Iris pigment epithelial cell (primary cell): ENCODE data around the gene ABHD6.
A peak's percentile ranks its signal among the peaks of the same experiment; 100 is the strongest.
"Not testable (repeated sequence)": the region's sequence is repeated elsewhere in the genome, so short reads cannot be mapped to it uniquely, and the experiment has no call there.

Experiments used
- DNase-seq: peaks from one replicate; pipeline ENCODE4 v3.0.0-alpha.2; 2011; ENCODE audit warnings: low read depth

ABHD6 gene, protein sequence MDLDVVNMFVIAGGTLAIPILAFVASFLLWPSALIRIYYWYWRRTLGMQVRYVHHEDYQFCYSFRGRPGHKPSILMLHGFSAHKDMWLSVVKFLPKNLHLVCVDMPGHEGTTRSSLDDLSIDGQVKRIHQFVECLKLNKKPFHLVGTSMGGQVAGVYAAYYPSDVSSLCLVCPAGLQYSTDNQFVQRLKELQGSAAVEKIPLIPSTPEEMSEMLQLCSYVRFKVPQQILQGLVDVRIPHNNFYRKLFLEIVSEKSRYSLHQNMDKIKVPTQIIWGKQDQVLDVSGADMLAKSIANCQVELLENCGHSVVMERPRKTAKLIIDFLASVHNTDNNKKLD

DNA sequence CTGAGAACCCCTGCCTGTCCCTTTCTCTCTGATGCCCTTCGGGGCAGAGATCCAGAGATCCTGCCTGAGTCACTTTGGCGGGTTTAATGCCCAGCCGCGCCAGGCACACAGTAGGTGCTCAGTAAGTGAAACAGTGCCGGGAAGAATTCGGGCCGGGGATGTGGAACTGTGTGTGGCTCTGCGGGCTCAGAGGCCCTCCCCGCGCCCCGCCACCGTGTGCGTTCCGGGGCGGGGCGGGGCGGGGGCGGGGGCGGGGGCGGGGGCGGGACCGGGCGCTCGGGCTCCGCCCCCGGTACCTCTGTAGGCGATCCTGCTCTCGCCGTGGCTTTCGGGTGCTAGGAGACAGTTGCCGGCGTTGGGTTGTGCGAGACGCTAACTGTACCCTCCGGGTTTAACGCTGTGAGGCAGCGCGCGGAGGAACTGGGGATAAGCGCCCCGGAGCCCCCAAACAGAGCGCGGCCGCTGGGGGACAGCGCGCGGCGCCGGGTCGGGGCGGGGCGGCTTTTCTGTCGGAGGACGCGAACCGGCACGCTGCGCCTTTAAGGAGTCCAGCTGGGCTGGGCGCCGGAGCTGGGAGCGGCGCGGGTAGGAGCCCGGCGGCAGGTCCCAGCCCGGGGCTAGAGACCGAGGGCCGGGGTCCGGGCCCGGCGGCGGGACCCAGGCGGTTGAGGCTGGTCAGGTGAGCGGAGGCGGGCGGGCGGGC, at the start of gene ABHD6:
ABHD6 (plus strand) TSS at position 555 of the 703 bp plus-strand sequence. CDS start 18,795 bp downstream, outside the sequence.
- peak; percentile 68 for DNase-seq

DNA sequence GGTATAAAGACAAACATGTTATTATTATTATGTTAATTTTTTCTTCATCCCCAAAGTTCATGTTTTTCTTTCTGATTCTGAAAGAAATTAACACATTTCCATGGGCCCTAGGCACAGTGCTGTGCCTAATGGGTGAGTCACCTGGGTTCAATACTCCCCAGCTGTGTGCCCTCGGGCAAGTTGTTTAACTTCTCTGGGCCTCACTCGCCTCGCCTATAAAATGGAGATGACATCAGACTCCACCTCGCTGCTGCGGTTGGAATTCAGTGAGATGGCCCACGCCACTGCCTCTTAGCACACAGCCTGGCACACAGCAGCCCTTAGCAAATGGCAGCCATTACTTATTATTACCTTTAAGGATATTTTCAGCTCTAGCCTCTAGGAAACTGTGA, 49.4 kb upstream of the ABHD6 start:
- no peak for DNase-seq

DNA sequence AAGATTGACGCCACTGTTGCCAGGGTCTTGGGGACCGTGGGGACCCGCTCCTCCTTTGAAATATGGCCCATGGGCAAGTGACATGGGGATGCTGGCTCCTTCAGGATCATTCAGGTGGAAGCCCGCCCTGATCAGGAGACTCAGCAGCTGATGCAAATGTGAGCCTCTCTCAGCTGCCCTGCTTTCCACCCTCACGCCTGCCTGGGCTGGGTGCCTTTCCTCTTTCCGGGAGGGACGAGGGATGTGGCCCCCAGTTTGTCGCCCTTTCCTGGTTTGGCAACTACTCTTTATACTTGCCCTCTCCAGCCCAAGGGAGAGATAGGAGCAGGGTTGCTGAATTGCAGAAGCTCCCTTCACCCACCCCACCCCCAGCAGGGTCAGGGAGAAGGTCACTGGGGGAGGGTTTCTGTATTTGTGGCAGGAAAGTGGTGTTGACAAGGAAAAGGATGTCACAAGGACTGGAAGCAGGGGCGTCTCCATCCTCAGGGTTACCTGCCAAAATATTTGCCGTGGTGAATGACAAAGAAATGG, 48.6 kb upstream of the ABHD6 start:
- no peak for DNase-seq

DNA sequence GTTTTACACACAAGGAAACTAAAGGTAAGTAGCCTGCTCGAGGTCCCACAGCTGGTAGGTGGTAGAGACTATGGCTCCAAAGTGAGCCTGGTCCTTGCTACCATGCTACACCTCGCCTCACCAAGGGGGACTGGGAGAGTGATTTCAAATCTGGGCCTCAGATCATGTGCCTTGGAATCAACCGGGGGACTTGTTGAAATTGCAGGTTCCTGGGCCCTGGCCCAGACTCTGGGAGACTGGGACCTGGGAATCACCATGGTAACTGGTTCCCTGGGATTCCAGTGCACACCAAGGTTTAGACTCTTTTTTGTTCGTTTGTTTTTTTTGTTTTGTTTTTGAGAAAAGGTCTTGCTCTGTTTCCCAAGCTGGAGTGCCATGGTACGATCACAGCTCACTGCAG, 47.9 kb upstream of the ABHD6 start:
- DNase-seq: no peak

DNA sequence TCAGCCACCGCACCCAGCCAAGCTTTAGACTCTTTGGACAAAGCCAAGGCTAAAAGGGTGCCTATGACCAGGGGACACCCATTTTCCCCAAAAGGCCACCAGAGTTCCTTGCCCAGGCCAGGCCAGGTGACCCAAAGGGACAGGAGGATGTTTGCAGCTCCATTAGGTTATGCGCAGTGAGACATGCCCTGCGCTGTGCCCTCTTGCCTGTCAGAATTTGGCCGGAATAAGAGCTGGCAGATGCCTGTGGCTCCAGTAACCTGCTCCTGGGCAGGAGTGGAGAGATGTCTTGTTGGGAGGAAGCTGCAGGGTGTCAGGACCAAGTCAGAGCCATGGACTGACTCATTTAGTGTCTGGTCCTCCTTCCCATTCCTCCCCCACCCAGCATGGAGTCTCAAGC, 47.3 kb upstream of the ABHD6 start:
- DNase-seq: no peak

DNA sequence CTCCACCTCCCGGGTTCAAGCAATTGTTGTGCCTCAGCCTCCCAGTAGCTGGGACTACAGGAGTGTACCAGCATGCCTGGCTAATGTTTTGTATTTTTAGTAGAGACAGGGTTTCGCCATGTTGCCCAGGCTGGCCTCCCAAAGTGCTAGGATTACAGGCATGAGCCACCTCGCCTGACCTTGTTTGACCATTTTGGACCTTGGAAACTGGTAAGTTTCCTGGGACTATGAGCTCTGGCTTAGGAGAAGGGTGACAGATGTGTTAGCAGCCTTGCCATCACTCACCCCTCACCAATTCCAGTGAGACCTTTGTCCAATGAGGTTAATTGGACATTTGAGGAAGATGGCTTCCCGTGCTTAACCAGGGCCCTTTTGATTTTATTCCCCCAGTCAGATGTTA, 46.7 kb upstream of the ABHD6 start:
- no peak for DNase-seq

DNA sequence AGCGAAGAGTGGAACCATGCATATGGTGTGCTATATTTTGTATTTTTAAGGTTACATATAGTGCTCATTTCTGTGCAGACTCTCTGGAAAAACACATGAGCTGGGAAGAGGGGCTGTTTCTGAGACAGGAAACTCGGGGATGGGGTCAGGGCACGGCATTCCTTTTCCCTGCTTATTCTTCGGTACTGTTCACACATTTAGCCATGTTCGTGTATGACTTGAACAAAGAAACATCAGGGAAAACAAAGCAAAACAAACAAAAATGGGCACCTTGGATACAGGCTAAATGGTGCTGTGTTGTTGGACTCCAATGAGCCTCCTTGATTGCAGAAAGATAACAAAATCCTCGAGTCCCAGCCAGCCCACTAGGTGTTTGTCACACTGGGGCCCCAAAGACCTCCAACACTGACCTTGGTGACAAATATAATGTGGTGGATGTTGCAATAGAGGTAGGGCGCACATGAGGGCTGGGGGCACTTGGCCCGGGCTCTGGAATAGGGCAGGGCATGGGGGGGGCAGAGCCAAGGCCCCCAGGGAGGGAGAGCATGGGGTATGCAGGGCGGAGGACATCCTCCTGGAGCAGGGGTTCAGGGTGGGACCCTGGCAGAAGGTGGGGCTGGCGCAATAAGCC, 46.1 kb upstream of the ABHD6 start:
- DNase-seq: no peak

DNA sequence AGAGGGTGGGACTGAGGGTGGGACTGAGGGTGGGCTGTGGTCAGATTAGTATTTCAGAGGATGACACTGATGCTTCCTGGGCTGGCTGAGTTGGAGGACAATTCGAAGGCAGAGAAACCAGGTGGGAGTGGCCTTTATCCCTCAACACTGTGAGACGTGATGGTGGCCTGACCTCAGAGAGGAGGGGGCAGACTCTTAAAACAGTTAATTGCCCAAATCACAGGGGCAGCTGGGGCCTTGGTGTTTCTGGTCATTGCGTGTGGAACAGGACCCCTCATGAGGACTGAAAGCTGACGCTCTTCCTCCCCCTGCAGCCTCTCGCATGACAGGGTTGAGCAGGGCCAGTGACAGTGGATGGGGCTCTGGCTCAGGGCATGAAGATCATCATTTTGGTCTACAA, 45.5 kb upstream of the ABHD6 start:
- no peak for DNase-seq

DNA sequence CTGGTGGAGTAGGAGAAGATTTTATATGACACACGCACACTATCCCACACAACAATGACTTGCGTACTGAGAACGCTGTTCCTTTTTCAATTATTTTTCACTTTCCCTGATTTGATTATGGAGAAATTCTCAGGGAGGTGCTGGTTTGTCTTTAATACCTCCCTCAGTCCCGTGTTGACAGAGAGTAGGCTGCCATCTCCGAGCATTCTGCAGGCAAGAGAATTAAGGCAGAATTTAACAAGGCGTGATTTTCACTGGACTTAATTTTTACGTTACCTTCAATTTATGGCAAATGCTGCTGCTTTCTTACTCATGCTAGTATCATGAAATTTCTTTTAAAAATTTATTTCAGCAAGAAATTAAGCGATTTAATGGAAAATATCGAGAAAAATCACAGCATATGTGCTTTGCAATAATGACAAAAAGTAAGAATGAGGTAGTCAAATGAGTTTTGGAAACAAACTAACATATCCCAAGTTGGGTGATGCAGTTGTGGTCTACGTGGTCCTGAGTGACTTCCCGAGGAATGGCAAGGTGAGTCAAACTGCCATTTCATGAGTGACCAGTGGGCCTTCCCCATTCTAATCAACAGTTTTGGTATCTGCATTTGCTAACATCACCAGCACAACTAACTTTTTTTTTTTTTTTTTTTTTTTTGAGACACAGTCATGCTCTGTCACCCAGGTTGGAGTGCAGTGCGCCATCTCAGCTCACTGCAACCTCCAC, 43.7 kb upstream of the ABHD6 start:
- DNase-seq: no peak

DNA sequence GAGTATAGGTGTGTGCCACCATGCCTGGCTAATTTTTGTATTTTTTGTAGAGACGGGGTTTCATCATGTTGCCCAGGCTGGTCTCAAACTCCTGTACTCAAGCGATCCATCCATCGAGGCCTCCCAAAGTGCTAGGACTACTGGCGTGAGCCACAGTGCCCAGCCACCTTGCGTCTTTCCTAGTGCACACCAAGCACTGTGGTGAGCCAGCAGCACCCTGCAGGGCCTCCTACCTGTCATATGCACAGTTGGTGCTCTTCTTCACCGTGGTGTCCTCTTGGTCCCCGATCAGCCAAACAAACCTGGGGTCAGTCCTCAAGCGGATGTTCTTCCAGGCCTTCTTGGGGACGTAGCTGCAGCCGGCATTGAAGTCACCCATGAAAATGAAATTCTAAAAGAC, 40.0 kb upstream of the ABHD6 start:
- no peak for DNase-seq

DNA sequence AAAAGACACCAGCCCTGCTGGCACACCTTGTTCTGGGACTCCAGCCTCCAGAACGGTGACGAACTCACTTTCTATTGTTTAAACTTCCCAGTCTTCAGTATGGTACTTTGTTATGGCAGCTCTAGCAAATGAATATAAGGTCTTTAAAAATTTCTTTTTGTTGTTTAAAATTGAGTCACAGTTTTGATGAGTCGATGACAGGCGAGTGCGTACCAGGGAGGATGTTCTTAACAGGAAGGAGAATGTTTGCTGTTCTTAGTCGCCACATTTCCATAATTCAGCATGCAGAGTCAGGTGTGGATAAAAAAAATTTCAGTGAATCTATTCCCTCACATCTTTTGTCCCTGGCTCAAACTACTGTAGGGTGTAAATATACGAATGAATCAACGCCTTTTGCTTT, 39.2 kb upstream of the ABHD6 start:
- peak; percentile 43 for DNase-seq

DNA sequence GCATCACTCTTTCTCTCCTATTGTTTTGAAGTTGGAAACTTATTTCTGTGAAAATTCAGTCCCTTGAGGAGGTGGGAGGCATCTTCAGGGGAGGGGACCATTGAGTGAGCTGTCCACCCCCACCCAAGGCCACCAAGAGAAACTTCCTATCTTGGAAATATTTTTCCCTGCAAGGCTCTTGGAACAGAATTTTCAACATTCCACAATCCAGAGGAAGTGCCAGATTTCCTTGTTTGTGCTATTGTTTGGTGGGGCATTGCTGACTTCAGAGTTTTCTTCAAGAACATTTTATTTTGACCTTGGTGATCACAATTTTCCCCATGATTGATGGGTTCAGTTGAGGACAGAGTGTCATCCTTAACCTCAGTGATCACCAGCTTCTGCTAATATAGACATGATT, 38.8 kb upstream of the ABHD6 start:
- no peak for DNase-seq

DNA sequence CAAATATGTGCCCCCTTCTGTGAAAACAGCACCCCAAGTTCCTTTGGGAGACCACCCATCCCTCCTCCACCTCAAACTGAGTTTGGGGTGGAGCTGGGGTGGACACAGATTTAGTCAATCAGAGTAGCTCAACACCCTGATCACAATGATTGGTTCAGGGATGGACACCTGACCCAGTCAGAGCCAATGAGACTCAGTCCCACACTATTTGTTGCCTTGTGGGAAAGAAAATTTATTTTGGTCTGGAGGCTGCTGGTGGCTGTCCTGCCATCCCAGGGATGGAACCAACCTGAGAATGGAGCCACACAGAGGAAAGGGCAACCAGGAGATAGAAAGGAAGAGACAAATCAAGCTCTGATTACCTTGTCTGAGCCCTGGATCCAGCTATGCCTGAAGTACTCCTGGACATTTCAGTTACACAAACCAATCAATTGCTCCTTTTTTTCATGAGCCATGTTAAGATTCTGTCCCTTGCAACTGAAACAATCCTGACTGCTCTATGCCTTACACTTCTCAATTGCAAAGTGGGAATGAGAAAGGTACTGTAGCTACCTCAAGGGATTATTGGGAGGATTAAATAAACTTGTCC, 37.4 kb upstream of the ABHD6 start:
- DNase-seq: no peak

DNA sequence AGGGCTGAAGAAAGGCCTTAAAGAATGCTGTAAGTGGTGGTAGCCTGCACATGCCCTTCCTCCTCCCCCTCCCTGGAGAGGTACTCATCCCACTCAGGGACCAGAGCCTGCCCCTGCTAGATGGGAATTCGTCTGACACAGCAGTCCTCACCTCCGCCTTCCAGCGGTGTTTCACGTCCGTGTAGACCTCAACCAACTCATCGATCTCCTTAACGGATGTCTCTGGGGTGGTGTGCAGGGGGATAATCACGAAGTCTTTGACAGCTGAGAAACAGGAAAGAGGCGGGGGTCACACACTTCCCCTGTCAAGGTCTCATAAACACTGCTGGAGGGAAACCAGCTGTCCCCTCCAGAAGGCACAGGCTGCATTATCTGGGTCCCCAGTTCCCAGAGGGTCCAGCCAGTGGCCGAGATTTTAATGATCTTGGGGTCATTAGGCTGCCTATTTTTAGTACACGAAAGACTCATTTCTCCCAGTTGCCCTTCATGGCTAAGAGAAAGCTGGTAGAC, 36.7 kb upstream of the ABHD6 start:
- no peak for DNase-seq

DNA sequence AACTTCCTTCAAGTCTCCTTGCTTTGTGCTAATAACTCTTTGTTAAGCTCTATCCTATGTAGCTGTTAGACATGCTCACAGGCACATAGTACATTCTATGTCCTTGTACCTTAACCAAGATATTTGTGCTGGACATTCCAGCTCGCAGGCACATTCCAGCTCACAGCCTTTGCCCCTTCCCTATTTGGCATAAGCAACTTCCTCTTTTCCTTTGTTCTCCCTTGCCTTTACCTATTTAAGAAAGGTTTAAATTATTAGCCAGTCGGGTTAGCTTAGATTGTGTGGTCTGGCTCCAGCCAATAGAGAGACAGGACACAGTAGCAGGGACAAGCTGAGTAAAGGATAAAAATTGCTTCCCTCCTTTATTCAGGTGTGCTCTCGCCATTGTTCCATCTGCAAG, 36.1 kb upstream of the ABHD6 start:
- not testable (repeated sequence) for DNase-seq

DNA sequence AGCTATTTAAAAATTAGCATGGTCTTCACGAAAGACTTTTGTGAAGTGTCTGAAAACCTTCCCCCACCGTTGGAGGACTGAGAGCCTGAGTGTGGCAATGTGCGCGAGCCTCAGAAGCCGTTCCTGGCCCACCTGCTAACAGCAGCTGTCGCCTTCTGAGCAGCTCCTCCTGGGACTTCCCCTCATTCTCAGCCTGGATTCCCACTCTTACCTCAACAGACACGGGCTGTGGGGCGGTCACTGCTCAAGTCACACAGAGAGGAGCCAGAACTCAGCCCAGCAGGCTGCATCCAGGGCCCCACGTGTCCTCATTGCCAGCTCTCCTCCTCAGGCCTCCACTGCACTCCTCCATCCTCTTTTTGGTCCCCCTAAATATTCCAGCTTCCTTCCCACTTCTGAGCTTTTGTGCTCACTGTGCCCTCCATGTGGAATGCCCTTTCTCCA, 34.7 kb upstream of the ABHD6 start:
- no peak for DNase-seq

DNA sequence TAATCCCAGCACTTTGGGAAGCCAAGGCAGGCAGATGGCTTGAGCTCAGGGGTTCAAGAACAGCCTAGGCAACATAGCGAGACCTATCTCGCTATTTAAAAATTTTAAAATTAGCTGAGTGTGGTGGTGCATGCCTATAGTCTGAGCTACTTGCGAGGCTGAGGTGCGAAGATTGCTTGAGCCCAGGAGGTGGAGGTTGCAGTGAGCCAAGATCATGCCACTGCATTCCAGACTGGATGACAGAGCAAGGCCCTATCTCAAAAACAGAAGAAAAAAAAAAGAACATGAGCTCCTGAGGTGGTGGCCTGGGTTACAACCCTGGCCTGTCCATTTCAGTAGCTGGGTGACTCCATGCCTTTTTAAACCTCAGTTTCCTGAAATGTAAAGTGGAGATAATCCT, 34.1 kb upstream of the ABHD6 start:
- no peak for DNase-seq

DNA sequence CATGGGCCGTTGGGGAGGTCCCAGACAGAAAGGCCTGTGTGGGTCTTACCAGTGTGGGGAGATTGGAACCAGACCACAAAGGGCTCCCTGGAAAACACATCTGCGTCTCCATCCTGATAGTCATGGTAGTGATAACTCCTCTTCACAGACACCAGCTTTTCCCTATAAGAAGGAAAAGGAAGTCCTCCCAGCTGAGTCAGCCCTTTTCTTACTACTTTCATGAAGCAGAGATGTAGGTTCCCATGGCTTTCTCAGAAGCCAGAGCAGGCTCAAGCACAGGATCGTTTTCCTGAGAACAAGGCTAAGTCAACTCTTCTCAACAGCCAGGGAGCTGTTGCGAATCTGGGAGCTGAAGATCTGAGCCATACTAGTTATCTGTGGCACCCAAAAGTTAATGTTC, 32.9 kb upstream of the ABHD6 start:
- DNase-seq: no peak

DNA sequence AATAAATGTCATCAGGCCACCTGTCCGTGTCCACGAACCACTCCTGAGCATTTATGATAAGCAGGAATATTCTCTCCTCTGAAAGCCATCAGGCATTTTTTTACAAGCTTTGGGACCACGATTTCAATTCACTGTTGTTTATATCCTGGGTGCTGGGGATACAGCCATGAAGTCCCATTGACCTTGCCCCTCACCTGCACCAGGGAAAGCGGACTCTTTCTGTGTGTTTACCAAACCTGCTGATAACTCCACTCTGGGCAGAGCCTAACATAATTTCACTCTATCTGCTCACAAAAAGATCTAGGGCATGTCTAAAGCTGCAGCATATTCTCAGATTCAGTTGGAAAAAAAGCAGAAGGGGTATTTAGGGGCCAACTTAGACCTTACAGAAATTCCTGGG, 31.6 kb upstream of the ABHD6 start:
- DNase-seq: no peak

DNA sequence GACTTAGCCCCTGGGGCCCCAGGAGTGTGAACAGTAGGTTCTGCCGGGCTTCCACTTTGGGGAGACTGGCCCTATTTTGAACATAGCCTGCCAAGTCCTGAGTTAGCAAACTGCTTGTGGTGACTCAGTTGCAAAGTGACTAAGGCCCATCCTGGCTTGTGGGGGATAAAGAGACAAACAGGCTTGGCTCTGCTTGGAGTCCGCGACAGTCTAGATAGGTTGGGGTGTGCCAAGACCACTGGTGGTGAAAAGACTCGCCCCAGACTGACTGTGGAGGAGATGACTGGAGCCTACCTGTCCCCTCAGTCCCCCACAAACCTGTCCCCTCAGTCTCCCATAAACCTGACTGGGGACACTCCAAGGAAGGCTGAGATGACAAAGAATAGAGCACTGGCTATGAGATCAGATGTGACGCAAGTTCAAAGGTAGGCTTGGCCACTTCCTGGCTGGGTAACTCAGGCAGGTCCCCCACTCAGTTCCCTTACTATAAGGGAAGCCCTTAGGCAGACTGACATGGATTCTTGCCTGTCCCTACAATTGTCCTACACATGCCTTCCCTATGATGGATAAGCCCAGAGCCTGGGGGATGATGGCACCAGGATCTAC, 31.1 kb upstream of the ABHD6 start:
- DNase-seq: peak; percentile 69

DNA sequence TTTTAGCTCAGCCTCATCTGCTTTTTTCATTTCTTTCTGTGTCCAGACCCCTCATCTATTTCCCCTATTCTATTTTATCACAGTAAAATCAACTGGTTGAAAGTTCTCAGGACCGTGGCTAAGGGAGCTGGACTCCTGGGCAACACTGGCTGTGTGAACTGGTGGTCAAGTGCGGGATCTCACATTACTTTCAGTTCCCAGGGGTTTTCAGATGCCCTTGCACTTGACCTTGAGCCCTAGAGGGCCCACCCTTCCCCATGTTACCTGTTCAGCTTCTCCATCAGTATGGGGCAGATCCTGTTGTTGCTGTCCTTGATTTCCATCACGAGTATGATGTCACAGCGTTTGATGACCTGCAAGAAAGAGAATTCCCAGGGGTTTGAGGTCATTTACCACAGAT, 29.6 kb upstream of the ABHD6 start:
- DNase-seq: no peak
